A673 (cell line): ENCODE measurements around the gene USP25.

Source experiments
- CTCF ChIP-seq: fragments of 300-800, 200-600 bp; sonication (generic); conservative IDR thresholded peaks from 2 replicates; pipeline ENCODE4 v1.5.1; 2017; ENCODE audit warnings: low read depth, mild to moderate bottlenecking, antibody characterized with exemption, low read length, moderate library complexity, mixed read lengths
- EZH2 ChIP-seq: fragments of 200-600 bp; sonication (generic); IDR thresholded peaks from 2 replicates; pipeline ENCODE4 v1.6.1; 2017; ENCODE audit warnings: borderline replicate concordance, low read depth, mild to moderate bottlenecking, mixed read lengths, antibody characterized with exemption, low read length; ENCODE audit not compliant: poor library complexity, severe bottlenecking

DNA sequence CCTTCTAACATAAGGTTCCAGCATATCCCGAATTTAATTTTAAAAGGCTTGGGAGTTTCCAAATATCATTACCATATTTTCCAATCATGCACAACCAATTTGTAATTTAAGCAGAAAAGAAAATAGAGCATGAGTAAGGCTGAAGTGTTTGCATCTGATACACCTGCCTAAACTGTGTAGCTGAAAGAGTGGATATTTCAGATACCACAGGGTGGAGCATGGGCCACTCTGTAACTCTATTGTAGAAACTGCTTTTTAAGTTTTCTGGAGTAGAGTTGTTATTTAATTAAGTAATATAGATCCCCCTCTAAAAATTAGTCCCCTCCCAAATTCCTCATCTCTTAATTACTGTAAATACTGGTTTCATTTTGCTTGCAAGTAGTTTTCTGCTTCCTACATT lies 199.8 kb downstream of the USP25 start:
- TF ChIP-seq CTCF = no peak
- no peak for TF ChIP-seq EZH2
